HUDEP-2 (cell line): ENCODE data around the gene MLC1.

Source experiments
- DNase-seq, 76 experiments: peaks; one replicate each; lab custom pipeline; 2025; ENCODE audit not compliant: unreplicated experiment in 76 of 76; lab: John Stamatoyannopoulos, UW

MLC1 gene

DNA sequence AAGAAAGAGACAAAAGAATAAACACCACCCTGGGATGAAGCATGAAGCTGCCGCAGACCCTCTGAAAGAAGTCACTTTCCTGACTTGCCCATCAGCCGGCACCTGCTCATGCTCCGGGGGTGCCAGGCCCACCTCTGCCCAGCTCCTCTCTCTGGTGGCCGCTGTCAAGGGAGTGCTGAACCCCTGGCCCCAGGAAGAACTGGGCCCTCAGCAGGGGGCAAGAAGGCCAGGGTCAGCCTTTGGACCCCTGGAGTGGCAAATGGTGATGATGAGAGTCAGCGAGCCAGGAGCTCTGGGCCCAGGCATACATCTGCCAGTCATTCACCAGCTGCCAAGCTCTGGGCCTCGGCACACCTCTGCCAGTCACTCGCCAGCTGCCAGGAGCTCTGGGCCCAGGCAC is 44.5 kb downstream of the MLC1 start:
- DNase-seq: no peak

DNA sequence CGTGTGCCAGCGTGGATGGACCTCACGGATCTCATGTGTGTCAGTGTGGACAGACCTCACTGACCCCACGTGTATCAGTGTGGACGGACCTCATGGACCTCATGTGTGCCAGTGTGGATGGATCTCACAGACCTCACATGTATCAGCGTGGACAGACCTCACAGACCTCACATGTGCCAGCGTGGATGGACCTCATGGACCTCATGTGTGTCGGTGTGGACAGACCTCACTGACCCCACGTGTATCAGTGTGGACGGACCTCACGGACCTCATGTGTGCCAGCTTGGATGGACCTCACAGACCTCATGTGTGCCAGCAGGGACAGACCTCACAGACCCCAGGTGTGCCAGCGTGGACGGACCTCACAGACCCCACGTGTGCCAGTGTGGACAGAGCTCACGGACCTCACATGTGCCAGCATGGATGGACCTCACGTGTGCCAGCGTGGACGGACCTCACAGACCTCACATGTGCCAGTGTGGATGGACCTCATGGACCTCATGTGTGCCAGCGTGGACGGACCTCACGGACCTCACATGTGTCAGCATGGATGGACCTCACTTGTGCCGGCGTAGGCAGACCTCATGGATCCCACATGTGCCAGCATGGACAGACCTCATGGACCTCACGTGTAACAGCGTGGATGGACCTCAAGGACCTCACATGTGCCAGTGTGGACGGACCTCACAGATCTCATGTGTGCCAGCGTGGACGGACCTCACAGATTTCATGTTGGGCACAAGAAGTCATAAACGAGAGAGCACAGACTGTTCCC is 45.4 kb downstream of the MLC1 start:
- no peak for DNase-seq

DNA sequence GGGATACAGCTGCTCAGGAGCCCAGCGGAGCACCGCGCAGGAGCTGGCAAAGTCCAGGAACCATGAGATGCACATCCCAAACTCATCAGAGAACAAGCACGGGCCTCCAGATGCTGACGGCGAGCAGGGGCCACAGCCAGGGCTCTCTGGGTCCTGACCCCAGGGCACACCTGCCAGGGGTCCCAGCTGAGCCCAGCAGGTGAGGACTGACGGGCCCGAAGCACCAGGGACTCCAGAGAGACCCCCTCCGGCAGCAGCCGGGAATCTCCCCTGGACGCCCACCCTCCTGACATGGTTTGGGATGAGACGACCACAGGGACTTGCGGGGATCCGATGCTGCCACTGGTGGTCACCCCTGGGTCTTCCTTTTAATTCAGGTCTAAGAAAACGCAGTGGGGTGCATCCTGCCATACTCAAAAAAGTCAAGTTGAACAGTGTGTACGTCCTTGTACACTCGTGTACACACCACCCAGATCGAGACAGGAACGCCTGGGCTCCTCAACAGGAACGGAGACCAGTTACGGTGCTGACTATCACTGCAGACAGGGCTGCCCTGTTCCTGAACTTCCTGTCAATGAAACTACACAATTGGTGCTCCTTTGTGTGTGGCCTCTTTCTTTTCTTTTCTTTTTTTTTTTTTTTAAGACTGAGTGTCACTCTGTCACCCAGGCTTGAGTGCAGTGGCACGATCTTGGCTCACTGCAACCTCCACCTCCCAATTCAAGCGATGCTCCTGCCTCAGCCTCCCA is 49.1 kb downstream of the MLC1 start:
- DNase-seq: no peak

DNA sequence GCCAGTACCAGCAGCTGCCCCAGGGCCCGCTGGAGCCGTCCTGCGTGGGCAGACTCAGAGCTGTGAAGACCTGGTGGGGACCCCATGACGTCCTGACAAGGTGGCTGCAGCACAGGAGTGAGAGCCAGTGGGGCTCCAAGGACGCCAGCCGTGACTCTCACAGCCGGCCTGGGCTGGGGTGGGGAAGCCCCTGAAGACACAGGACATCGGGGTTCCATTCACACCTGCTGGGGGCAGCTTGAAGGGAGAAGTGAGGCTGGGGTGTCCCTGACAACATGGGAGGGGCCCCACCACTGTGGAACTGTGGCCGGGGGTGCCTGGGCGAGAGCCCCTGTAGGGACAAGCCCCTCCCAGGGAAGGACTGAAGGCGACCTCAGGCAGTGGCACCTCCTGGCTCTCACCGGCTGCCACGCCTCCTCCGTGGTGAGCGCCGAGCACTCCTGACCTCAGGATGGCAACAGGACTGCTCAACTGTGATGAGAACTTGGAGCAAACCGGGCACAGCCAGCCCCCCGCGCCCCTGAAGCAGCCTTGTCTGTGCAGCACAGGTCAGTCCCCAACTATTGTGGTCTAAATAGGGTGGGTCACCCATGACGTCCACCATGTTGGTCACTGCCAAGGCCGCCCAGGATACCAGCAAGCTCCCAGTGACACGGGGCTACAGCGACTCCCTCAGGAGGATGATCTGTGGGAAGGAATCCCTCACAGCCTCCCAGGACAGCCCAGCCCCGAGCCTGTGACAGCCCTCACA is 49.9 kb downstream of the MLC1 start:
- no peak for DNase-seq

DNA sequence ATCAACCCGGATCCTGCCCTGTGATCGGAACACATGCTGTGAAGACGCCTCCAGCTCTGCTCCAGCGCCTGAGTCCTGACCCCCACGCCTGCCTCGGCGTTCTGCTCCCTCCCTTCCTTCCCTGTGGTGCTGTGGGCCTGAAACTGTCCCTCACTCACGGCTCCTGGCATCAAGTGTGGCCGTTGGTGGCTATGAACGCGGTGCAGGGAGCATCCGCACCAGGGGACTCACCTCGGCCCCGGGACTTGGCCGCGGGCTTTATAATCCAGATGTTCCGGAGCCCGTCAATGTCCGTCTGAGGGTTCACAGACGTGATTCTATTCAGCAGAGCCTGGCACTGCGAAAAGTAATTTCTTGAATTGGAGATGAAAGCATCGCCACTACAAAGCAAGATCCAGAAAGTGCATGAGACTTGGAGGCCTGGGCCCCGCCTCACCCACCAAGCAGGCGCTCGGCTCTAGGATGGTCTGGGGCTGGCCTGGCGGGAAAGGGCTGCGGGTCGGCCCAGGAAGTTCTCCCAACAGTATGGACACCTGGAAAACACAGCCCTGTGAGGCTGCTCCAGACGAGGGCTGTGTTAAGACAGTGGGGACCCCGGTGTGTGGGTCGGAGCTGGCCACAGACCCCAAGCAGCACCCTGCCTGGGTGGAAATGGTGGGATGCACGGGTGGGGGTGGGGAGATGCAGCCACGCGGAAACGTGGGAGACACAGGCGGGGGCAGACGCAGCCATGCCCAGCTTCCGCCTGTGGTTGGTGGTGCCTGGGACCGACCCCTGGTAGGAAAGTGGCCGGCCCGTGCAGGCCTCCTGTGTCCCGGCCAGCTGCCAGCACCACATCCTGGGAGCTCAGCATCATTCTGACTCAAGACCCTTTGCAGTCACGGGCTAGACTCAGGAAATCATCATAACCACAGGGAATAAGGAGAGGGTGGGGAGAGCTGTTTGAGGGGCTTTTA is 50.8 kb downstream of the MLC1 start:
- DNase-seq: no peak

DNA sequence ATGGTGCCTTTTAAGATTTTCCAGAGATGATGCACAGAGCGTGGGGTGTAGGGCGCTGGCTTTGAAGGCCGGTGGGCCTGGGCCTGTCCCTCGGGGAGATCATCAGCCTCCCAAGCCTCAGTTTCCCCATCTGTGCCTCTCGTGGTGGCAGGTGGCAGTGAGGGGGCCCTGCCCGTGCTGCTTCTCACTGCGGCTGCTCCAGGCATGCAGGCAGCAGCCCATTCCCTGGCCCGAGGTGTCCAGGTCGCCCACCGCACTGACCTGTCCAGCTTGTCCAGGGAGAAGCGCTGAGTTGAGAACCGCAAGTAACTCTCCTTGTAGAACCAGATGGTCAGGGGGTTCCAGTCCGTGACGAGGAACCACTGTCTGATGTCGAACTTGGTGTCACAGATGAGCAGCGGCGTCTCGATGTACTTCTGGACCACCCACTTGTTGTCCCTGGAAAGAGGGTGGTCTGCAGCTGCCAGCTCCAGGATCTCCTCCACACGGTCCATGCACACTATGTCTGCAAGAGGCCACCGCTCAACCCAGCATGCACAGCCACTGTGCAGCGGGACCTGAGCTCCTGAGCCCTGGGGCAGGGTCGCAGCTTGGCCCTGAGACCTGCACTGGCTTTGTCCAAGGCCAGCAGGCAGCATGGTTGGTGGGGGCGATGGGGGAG is 52.2 kb downstream of the MLC1 start:
- DNase-seq: no peak

DNA sequence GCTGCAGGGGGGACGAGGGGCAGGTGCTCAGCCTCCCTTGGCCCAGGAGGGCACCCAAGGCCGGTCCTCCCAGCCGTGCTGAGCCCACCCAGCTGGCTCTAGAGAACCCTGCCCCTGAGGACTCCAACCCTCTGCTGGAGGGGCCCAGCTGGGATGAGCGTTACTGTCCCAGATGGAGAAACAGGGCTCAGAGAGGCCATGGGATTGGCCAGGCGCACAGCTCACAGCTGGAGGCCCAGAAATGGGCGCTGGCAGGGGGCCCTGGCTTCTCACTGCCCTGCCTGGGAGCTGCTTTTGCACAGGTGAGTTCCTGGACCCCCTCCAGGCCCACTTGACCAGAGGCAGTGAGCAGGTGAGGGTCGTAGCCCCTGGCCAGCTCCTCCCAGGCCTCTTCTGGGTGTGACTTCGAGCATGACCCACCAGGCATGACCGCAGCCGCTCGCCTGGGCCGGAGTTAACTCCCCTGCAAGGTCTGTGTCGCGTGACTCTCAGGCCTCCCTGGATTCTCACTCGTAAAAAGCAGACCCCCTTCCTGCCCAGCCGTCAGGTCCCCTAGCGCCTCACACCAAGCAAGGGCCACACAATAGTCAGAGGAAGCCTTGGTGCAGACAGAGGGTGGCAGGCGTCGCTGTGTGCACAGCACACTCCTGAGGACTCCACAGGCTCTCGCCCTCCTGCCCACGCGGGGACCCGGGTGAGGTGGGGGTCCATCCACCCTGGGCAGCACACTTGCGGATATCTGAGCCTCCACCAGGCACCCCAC is 52.9 kb downstream of the MLC1 start:
- no peak for DNase-seq

DNA sequence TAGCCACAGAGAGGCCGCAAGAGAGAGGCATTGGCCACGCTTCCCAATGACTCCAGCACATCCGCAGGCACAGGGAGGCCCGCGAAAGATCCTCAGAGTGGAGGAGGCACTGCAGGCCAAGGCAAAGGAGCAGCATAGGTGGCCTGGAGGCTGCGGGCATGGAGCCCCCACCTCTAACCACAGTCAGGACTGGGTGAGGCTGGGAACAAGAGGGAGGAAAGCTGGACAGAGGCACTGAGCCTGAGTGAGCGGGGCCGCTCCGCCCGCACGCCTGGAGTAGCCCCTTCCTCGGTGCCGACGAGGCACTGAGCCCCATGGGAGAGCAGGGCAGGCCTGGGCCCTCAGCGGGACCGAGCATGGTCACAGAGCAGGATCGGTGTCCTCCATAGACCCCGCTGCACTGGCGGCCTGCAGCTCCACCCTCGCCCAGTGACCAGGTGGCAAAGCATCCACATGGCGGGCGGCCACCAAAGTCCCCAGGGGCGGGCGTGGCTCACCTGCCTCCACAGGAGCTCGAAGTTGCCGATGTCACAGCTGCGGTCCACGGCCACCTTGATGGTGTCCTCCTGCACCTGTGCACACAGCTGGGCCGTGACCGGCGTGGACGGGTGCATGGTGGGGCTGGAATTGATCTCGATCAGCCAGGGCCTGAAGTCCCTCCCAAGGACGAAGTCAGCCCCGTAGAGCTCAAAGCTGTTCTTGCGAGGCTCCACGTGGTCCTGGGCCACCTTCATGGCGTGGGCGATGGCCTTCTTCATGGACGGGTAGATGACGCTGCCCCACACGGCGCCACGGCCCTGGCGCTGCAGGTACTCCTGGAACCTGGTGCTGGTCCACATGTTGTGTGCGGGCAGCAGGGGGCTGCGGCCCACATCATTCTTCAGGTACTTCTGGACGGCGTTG is 53.8 kb downstream of the MLC1 start:
- no peak for DNase-seq

DNA sequence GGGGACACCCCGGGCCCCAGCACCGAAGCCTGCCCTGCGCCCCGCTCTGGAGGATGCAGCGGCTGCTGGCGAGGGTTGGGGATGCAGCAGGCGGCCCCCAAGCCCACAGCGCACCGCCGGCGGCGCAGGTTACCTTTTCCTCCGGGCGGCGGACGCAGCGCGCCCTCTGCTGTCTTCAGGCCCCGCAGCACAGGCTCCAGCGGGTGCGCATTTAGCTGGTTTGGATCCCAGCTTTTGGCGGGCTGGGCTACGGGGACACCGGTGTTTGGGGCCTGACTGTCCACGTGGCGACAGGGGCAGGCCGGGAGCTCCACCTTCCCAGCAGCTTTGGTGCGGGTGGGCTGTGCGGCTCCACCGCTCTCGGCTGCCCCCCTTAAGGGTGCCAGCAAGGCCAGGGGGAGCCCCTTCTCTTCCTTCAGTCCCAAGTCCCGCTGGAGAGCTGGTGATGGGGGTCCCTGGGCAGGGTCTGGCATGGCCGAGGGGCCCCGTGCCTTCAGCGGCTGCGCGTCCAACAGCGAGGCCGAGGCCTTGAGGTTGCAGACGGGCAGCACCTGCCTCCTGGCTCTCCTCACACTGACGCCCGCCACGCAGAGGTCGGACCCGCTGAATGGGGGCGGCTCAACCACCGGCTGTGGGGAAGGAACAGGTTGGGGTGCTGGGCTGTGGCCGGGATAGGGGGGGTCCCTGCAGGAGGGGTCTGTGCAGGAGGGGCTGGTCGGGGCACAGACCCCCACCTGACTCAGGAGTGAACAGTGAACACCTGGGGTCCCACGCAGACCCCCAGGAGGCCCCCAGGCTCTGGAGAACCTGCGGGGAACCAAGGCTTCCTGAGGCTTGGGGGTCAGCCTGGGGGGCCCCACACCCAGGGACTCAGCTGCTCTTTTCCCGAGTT is 54.7 kb downstream of the MLC1 start:
- peak in 68 of 76 experiments; percentile 7 to 77 (median 58) for DNase-seq

DNA sequence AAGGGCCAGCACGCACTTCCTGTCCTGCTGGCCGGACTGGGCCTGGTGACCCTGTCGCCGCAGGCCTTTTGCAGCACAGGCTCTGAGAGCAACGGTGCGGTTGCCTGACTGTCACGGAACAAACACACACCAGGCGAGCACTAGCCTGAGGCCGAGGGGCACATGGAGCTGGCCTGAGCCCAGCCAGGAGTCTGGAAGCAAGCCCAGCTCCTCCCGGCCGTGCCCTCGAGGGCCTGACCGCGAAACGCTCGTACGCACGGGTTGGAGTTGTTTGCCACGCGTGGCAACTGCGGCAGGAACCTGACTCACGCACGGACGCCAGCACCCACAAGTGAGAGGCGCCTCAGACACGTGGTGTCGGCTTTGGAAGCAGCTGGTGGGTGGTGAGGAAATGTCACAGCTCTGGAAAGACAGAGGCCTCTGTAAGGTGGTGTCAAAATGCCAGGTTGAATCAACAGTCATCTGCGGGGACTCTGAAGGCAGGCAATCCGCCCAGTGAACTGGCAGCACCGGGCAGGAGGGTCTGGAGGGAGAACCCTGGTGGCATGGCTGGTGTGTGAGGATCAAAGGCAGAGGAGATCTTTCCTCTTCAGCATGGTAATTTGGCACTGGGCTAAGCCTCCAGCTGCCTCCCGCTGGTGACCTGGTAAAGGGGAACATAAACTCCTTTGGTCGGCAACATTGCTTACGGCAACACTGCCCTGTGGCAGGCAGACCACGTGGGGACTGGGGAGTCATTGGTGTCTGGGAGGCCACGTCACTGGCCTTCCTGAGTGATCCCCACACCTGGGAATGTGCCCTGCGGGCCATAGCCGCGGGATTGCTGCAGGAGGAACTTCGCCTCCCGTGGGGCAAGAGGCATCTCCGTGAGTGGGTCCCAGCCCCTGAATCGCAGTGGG is 57.3 kb downstream of the MLC1 start:
- DNase-seq: peak in 2 of 76 experiments; percentile 18 to 24

DNA sequence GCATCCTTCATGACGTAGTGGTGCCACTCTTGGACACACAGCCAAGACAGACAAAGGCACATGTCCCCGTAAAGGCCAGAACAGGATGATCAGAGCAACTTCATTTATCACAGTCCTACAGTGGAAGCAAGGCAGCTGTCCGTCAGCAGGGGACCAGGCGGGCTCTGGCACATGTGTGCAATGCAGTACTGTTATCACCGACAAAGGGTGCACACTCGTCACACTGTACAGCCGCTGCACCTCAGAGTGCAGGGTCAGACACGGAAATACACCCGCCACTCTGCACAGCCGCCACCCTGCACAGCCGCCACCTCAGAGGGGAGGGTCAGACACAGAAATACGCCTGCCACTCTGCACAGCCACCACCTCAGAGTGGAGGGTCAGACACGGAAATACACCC is 59.2 kb downstream of the MLC1 start:
- no peak for DNase-seq

DNA sequence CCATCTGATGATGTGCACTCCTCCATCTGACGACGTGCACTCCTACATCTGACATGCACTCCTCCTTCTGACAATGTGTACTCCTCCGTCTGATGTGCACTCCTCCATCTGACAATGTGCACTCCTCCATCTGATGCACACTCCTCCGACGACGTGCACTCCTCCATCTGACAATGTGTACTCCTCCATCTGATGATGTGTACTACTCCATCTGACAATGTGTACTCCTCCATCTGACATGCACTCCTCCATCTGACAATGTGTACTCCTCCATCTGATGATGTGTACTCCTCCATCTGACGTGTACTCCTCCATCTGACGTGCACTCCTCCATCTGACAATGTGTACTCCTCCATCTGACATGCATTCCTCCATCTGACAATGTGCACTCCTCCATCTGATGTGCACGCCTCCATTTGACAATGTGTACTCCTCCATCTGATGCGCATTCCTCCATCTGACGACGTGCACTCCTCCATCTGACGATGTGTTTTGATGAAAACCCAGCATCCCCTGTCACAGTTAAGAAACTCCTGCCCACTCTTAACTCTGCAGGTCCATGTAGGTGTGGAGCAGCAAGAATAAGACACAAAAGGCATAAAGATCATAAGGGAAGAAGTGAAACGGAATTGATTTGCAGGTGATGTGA is 62.9 kb downstream of the MLC1 start:
- no peak for DNase-seq

DNA sequence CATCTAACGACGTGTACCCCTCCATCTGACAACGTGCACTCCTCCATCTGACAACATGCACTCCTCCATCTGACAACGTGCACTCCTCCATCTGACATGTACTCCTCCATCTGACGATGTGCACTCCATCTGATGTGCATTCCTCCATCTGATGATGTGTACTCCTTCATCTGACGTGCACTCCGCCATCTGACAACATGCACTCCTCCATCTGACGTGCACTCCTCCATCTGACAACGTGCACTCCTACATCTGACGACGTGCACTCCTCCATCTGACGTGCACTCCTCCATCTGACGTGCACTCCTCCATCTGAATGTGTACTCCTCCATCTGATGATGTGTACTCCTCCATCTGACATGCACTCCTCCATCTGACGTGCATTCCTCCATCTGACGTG is 64.6 kb downstream of the MLC1 start:
- no peak for DNase-seq

DNA sequence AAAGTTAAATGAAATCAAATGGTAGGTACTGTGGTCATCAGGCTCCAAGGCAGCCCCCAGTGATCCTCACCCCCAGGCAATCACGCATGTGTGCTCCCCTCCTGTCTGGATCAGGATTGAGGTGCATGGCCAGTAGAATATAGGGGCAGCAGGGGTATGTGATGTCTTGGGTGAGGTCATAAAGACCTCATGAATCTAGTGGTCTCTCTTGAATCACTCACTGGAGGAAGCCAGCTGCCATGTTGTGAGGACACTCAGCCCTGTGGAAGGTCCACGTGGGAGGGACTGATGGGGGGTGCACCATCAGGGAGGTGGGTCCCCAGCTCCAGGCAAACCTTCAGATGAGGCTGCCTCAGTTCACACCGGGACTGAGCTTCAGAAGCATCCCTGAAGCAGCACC is 65.9 kb downstream of the MLC1 start:
- DNase-seq: no peak

DNA sequence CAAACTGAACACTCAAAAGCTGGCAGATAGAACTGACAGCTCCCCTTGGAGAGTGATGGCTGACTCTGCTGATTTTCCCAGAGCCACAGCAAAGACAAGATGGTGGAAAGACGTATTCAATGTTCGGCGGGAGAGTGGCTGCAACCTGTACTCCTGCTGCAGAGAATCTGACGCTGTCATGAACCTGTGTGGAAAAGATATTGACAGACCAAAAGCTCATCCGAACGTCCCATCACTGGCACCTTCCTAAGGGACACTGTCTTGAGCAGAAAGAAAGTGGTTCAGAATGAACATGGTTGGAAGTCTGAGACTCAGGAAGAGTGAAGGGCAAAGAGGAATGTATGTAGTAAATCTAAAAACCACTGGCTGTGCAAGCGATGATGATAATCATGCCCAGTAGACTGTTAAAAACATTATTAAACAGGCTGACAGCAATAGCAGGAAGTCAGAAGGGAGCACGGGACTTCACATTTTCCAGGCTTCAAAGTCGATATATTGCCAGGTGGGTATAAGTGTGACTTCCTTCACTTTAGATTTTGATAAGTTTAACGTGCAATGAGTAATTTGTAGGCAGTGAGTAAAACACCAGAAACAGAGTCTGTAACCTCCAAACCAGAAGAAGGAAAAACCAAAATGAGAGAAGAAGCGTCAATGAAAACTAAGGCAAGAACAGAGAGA is 66.5 kb downstream of the MLC1 start:
- no peak for DNase-seq
